Transverse colon (tissue), 4 donors: ENCODE data around the gene POLR2L. TPM values are rescaled to one million over a fixed set of nuclear protein-coding genes. Genes with fewer than 3 reads are reported as not detected.

Source experiments
- DNase-seq: peaks from one replicate; pipeline ENCODE4 v3.0.0-alpha.2; 2019
- H3K27ac ChIP-seq, 4 donors: fragments of 200-600 bp; sonication (generic); 2 replicates each; pipeline ENCODE4 v1.5.1; 2016 to 2018; ENCODE audit warnings: inconsistent platforms in 4 of 4
- H3K27me3 ChIP-seq: fragments of 200-600 bp; sonication (generic); 2 replicates; pipeline ENCODE4 v1.5.1; 2017; ENCODE audit warnings: inconsistent platforms
- H3K36me3 ChIP-seq, 4 donors: fragments of 200-600 bp; sonication (generic); 2 replicates each; pipeline ENCODE4 v1.5.1; 2017 to 2019; ENCODE audit warnings: inconsistent platforms in 4 of 4
- H3K4me1 ChIP-seq, 4 donors: fragments of 200-600 bp; sonication (generic); 2 replicates each; pipeline ENCODE4 v1.5.1; 2017 to 2020; ENCODE audit warnings: inconsistent platforms in 4 of 4
- H3K4me3 ChIP-seq, 4 donors: fragments of 200-600 bp; sonication (generic); 1 replicate in 1 of 4; 2 replicates in 3 of 4; pipeline versions ENCODE4 v1.5.1 to v1.6.1; 2017 to 2019; ENCODE audit warnings: inconsistent platforms in 4 of 4
- H3K9me3 ChIP-seq, 2 donors: fragments of 200-600 bp; sonication (generic); 2 replicates each; pipeline ENCODE4 v1.5.1; 2017 to 2019; ENCODE audit warnings: inconsistent platforms in 2 of 2
- EP300 ChIP-seq: sonication (generic); formaldehyde crosslinking; IDR thresholded peaks from one replicate; pipeline ENCODE4 v1.6.1; 2017; ENCODE audit warnings: antibody characterized with exemption, low read depth
- POLR2A ChIP-seq: fragments of 450-650 bp; IDR thresholded peaks from one replicate; pipeline ENCODE4 v1.6.1; 2016; ENCODE audit warnings: antibody characterized with exemption, mild to moderate bottlenecking, moderate library complexity
- POLR2AphosphoS5 ChIP-seq, 3 donors: sonication (generic); formaldehyde crosslinking; IDR thresholded peaks; one replicate each; pipeline ENCODE4 v1.6.1; 2016; ENCODE audit warnings: antibody characterized with exemption in 3 of 3
- WGBS, 2 donors: methylation state at CpG; one replicate each; pipeline ENCODE4 v1.1.5; 2018; ENCODE audit warnings: low coverage in 1 of 2; 5-methylcytosine and 5-hydroxymethylcytosine counted together
- in situ Hi-C, 4 donors: fragments of 200-750 bp; cut with MboI; loops; one replicate each; pipeline versions ENCODE4 v1.15.0 to v1.15.1; 2017; ENCODE audit warnings: low sequenced_read_pairs in 3 of 4, low pct_ligation_motif_present in 1 of 4, low pct_unique_long_range_greater_than_20kb in 1 of 4
- intact Hi-C: fragments of 100-400 bp; cut with DNase I; formaldehyde crosslinking; loops from one replicate; pipeline ENCODE4 v1.15.1; 2023; ENCODE audit warnings: low total_unique reads
- total RNA-seq, 4 donors: library from RNA; depleted of rRNA; stranded (reverse); fragments of >200 nt; gene quantifications; one replicate each; pipeline ENCODE4 v1.1.0, GENCODE V29; 2016
- TF ChIP-seq, protein P1 (sequence below), 5 experiments: fragments of 200-600 bp in 3 of 5; fragments of 450-650 bp in 2 of 5; sonication (generic) in 3 of 5; IDR thresholded peaks; 1 replicate in 2 of 5; 2 replicates in 3 of 5; pipeline ENCODE4 v1.5.1; 2016 to 2017; ENCODE audit warnings: antibody characterized with exemption in 5 of 5, inconsistent platforms in 3 of 5, mild to moderate bottlenecking in 2 of 5, moderate library complexity in 1 of 5

Gene POLR2L
- total RNA-seq, 4 donors from 2014 or later: 9.7 to 66.6 (median 32.7) TPM

DNA sequence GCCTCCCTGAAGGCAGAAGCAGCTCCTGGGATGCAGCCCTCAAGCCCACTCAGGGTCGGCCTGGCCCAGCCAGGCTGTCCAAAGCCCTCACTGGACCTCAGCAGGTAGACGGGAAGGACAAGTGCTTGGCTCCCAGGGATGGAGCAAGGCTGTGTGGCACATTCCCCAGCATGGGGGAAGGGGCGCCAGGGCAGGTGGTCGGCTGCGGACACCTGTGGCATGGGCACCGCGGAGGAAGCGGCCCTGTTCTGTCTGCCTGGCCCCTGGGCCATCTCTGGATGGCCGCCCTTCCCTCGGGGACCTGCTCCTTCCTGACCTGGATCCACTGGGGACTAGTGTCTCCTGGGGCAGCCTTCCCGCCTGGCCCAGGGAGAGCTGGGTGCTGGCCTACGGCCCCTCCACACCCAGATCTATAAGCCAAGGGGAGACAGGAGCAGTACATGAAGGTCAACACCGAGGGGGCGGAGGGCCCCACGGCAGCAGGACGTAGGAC, 42.3 kb upstream of the POLR2L start:
- Histone ChIP-seq H3K9me3 (no peaks in the 10 kb centered on the region), H3K36me3 (peaks cover 0 to 8% (median 0%) of the 10 kb centered on the region in 4 donors), H3K4me3 (no peak overlapping the region), H3K27ac (no peak overlapping the region), H3K4me1 (no peaks in the 10 kb centered on the region), H3K27me3 (no peaks in the 10 kb centered on the region)
- intact Hi-C loops (no loop called here), in situ Hi-C loops (loop anchor here in 1 of 4 donors (25.0 kb wide), 1 partner anchor 628 kb away; no protein-coding TSS in a partner anchor)
- DNase-seq: no peak
- TF ChIP-seq EP300: no peak
- TF ChIP-seq POLR2AphosphoS5 (IDR thresholded peaks at IDR 0.05): no peak
- no peak for TF ChIP-seq POLR2A
- TF ChIP-seq, protein P1, sequence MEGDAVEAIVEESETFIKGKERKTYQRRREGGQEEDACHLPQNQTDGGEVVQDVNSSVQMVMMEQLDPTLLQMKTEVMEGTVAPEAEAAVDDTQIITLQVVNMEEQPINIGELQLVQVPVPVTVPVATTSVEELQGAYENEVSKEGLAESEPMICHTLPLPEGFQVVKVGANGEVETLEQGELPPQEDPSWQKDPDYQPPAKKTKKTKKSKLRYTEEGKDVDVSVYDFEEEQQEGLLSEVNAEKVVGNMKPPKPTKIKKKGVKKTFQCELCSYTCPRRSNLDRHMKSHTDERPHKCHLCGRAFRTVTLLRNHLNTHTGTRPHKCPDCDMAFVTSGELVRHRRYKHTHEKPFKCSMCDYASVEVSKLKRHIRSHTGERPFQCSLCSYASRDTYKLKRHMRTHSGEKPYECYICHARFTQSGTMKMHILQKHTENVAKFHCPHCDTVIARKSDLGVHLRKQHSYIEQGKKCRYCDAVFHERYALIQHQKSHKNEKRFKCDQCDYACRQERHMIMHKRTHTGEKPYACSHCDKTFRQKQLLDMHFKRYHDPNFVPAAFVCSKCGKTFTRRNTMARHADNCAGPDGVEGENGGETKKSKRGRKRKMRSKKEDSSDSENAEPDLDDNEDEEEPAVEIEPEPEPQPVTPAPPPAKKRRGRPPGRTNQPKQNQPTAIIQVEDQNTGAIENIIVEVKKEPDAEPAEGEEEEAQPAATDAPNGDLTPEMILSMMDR (IDR thresholded peaks at IDR 0.05): no peak
- 79% methylated on average over 7 of the region's 16 CpGs; no CpG with 5 or more reads in 1 of the 2 donors for WGBS, 2 donors

DNA sequence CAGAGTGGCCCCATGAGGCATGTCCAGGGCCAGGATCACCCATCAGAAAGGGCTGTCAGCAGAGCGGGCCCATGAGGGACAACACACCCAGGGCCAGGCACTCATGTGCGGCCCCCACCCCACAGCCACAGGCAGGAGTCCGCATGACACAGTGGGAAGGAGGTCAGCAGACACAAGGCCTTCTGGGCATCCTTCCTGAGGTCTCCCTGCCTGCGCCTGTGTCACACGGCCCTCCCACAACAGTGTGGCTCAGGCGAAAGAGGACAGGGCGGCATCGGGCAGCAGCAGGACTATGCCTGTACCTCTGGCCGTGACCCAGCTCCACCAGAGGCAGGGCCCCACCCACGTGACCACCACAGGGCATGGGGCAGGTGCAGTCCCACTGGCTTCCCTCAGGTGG, 41.2 kb upstream of the POLR2L start:
- Histone ChIP-seq H3K9me3 (no peaks in the 10 kb centered on the region), H3K4me3 (no peak overlapping the region), H3K27ac (no peak overlapping the region), H3K27me3 (no peaks in the 10 kb centered on the region), H3K4me1 (no peaks in the 10 kb centered on the region), H3K36me3 (peaks cover 0 to 8% (median 2%) of the 10 kb centered on the region in 4 donors)
- intact Hi-C loops (no loop called here), in situ Hi-C loops (loop anchor here in 1 of 4 donors (25.0 kb wide), 1 partner anchor 629 kb away; no protein-coding TSS in a partner anchor)
- TF ChIP-seq EP300 (no peak), POLR2A (no peak), POLR2AphosphoS5 (IDR thresholded peaks at IDR 0.05) (no peak)
- TF ChIP-seq, protein P1 (IDR thresholded peaks at IDR 0.05): no peak
- no CpG with 5 or more reads among the region's 10 CpGs for WGBS, 2 donors
- DNase-seq: no peak

DNA sequence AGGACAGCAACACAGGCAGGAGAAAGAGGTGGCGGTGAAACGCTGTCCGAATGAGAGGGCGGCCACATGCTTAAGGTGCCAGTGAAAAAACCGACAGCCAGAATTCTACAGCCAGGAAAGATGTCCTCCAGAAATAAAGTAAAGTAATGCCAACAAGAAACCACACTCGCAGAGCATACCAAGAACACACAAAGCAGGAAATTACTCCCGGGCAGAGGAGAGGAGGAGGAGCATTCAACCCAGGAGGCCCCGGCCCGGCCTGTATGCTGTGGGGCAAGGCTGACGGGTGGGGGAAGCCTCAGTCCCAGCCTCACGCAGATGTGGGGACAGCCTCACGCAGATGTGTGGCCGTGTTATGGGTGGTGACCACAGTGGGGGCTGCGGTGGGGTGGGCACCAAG, 40.3 kb upstream of the POLR2L start:
- H3K27ac ChIP-seq: no peak overlapping the region
- no peaks in the 10 kb centered on the region for H3K9me3 ChIP-seq
- intact Hi-C loops (no loop called here), in situ Hi-C loops (loop anchor here in 1 of 4 donors (25.0 kb wide), 1 partner anchor 630 kb away; no protein-coding TSS in a partner anchor)
- H3K4me3 ChIP-seq: no peak overlapping the region
- no peak for DNase-seq
- no peaks in the 10 kb centered on the region for H3K4me1 ChIP-seq
- TF ChIP-seq POLR2AphosphoS5 (IDR thresholded peaks at IDR 0.05): no peak
- TF ChIP-seq, protein P1 (IDR thresholded peaks at IDR 0.05): no peak
- TF ChIP-seq EP300: no peak
- no peak for TF ChIP-seq POLR2A
- 90 to 92% methylated on average over 2 to 14 of the region's 14 CpGs for WGBS, 2 donors
- no peaks in the 10 kb centered on the region for H3K27me3 ChIP-seq
- peaks cover 0 to 8% (median 2%) of the 10 kb centered on the region in 4 donors for H3K36me3 ChIP-seq

DNA sequence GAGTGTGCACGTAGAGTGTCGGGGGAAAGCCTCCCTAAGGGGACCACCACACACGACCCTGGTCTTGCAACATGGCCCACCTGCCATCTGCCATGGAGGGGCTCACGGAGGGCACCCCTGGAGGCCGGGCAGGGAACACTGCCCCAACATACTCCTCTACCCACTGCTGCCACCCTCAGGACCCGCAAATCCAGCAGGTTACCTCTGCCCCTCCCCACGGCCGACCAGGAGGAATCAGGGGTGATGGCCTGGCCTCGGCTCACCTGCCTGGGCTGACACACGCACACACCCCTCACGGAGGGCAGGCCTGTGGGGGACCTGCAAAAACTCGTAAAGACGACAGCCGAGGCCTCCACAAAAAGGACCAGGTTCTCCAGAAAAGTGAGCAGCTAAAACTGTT, 38.1 kb upstream of the POLR2L start:
- DNase-seq: no peak
- Histone ChIP-seq H3K27ac (no peak overlapping the region), H3K9me3 (no peaks in the 10 kb centered on the region), H3K27me3 (no peaks in the 10 kb centered on the region), H3K4me3 (no peak overlapping the region), H3K36me3 (peaks cover 0 to 8% (median 2%) of the 10 kb centered on the region in 4 donors), H3K4me1 (no peaks in the 10 kb centered on the region)
- 85 to 91% methylated on average over 4 to 14 of the region's 14 CpGs for WGBS, 2 donors
- in situ Hi-C loops: loop anchor here in 1 of 4 donors (25.0 kb wide), 1 partner anchor 632 kb away; no protein-coding TSS in a partner anchor
- TF ChIP-seq, protein P1 (IDR thresholded peaks at IDR 0.05): no peak
- no peak for TF ChIP-seq POLR2A
- intact Hi-C loops: no loop called here
